ENCODE results near the gene AKNA. TPM values are rescaled to one million over a fixed set of nuclear protein-coding genes. Genes with fewer than 3 reads are reported as not detected.

Gene AKNA
- polyA plus RNA-seq, 3 donors = 3.3 to 147 (median 7.3) TPM

- Mint-ChIP-seq H3K9me3 (peaks cover 0 to 5% (median 0%) of the 10 kb centered on the region in 7 donors), H3K4me3 (no peak overlapping the region), H3K4me1 (peaks cover 92% of the 10 kb centered on the region), H3K27me3 (ENCODE audit: low read depth in 3 of 3) (no peaks in the 10 kb centered on the region), H3K36me3 (peaks cover 72 to 86% of the 10 kb centered on the region in 2 donors), H3K27ac (peak overlapping the region; percentile 1 to 99 (median 40))
- TF ChIP-seq CTCF (IDR thresholded peaks at IDR 0.05) = no peak
- Histone ChIP-seq H3K9ac (ENCODE audit: insufficient read depth, low read length, poor library complexity, severe bottlenecking) (no peak overlapping the region), H3K36me3 (replicated peaks in 1 of 2; ENCODE audit: control insufficient read depth in 1 of 2, insufficient read depth in 2 of 2, low read length in 2 of 2) (peaks cover 65 to 77% of the 10 kb centered on the region in 2 donors), H3K4me2 (replicated peaks; ENCODE audit: extremely low read depth, low read length, poor library complexity, severe bottlenecking) (no peak overlapping the region), H3K9me3 (replicated peaks in 1 of 2; ENCODE audit: control insufficient read depth in 1 of 2, insufficient read depth in 1 of 2, low read length in 2 of 2) (no peaks in the 10 kb centered on the region), H3K4me3 (replicated peaks in 1 of 3; ENCODE audit: low read depth in 2 of 3, low read length in 3 of 3) (no peak overlapping the region), H3K27me3 (ENCODE audit: control insufficient read depth in 2 of 2, insufficient read depth in 2 of 2, low read length in 2 of 2) (no peaks in the 10 kb centered on the region), H3K4me1 (ENCODE audit: control insufficient read depth in 1 of 2, insufficient read depth in 2 of 2, low read length in 2 of 2) (peaks cover 98 to 99% of the 10 kb centered on the region in 2 donors), H3K79me2 (ENCODE audit: insufficient read depth, low read length) (peaks cover 68% of the 10 kb centered on the region), H2AFZ (ENCODE audit: insufficient read depth, low read depth, low read length, poor library complexity, severe bottlenecking) (no peak overlapping the region), H3K27ac (ENCODE audit: low read depth in 1 of 2, low read length in 2 of 2) (peak overlapping the region; percentile 85 to 86), H4K20me1 (ENCODE audit: insufficient read depth, low read length) (peaks cover 6% of the 10 kb centered on the region)
- 100% methylated on average over 3 of the region's 9 CpGs for WGBS (ENCODE audit: insufficient coverage)
- DNase-seq = no peak
- intact Hi-C loops (cut with micrococcal nuclease) = no loop called here
Measured at GRCh38 chr9:114369216-114370130, 18.3 kb downstream of the AKNA start.

- H3K27me3 Mint-ChIP-seq (ENCODE audit: low read depth in 3 of 3) = no peaks in the 10 kb centered on the region
- H3K79me2 ChIP-seq (ENCODE audit: insufficient read depth, low read length) = peaks cover 69% of the 10 kb centered on the region
- DNase-seq = no peak
- H4K20me1 ChIP-seq (ENCODE audit: insufficient read depth, low read length) = peaks cover 6% of the 10 kb centered on the region
- intact Hi-C loops (cut with micrococcal nuclease) = no loop called here
- H3K4me3 Mint-ChIP-seq = no peak overlapping the region
- WGBS (ENCODE audit: insufficient coverage) = 88% methylated on average over 6 of the region's 14 CpGs
- no peaks in the 10 kb centered on the region for H3K9me3 ChIP-seq (replicated peaks in 1 of 2; ENCODE audit: control insufficient read depth in 1 of 2, insufficient read depth in 1 of 2, low read length in 2 of 2)
- H3K4me3 ChIP-seq (replicated peaks in 1 of 3; ENCODE audit: low read depth in 2 of 3, low read length in 3 of 3) = peak overlapping the region in 1 of 3 experiments; percentile 34
- H3K9ac ChIP-seq (ENCODE audit: insufficient read depth, low read length, poor library complexity, severe bottlenecking) = peak overlapping the region; percentile 16
- peak overlapping the region; percentile 34 for H3K4me2 ChIP-seq (replicated peaks; ENCODE audit: extremely low read depth, low read length, poor library complexity, severe bottlenecking)
- H3K36me3 Mint-ChIP-seq = peaks cover 73 to 87% of the 10 kb centered on the region in 2 donors
- H3K4me1 Mint-ChIP-seq = peaks cover 92% of the 10 kb centered on the region
- H2AFZ ChIP-seq (ENCODE audit: insufficient read depth, low read depth, low read length, poor library complexity, severe bottlenecking) = no peak overlapping the region
- peaks cover 96 to 98% of the 10 kb centered on the region in 2 donors for H3K4me1 ChIP-seq (ENCODE audit: control insufficient read depth in 1 of 2, insufficient read depth in 2 of 2, low read length in 2 of 2)
- peaks cover 0 to 5% (median 0%) of the 10 kb centered on the region in 7 donors for H3K9me3 Mint-ChIP-seq
- no peaks in the 10 kb centered on the region for H3K27me3 ChIP-seq (ENCODE audit: control insufficient read depth in 2 of 2, insufficient read depth in 2 of 2, low read length in 2 of 2)
- H3K36me3 ChIP-seq (replicated peaks in 1 of 2; ENCODE audit: control insufficient read depth in 1 of 2, insufficient read depth in 2 of 2, low read length in 2 of 2) = peaks cover 62 to 79% of the 10 kb centered on the region in 2 donors
- H3K27ac ChIP-seq (ENCODE audit: low read depth in 1 of 2, low read length in 2 of 2) = peak overlapping the region; percentile 91 to 96
- no peak for TF ChIP-seq CTCF (IDR thresholded peaks at IDR 0.05)
- H3K27ac Mint-ChIP-seq = peak overlapping the region; percentile 95 to 98 (median 97)
Measured at GRCh38 chr9:114367772-114368569, 19.8 kb downstream of the AKNA start.
